H9 (cell line): ENCODE data around the gene RNF186. TPM values are rescaled to one million over a fixed set of nuclear protein-coding genes. Genes with fewer than 3 reads are reported as not detected.
A peak's percentile ranks its signal among the peaks of the same experiment; 100 is the strongest.

Experiments used
- DNase-seq: peaks from one replicate; pipeline ENCODE4 v3.0.0-alpha.2; 2017
- H2AFZ ChIP-seq: one replicate; pipeline ENCODE4 v1.6.1; 2013; ENCODE audit warnings: mild to moderate bottlenecking, low read length, control low read depth, moderate library complexity
- H2AK5ac ChIP-seq: 2 replicates; pipeline ENCODE4 v1.6.1; 2013; ENCODE audit warnings: low read length, control low read depth, mixed read lengths; ENCODE audit not compliant: insufficient read length
- H2BK120ac ChIP-seq: one replicate; pipeline ENCODE4 v1.6.1; 2013; ENCODE audit warnings: low read depth, mild to moderate bottlenecking, low read length, control low read depth, inconsistent platforms; ENCODE audit not compliant: poor library complexity, severe bottlenecking
- H2BK12ac ChIP-seq: 2 replicates; pipeline ENCODE4 v1.6.1; 2013; ENCODE audit warnings: low read length, control low read depth, mixed read lengths, low read depth; ENCODE audit not compliant: insufficient read length
- H2BK15ac ChIP-seq: 2 replicates; pipeline ENCODE4 v1.6.1; 2013; ENCODE audit warnings: low read depth, low read length, control low read depth
- H2BK20ac ChIP-seq: one replicate; pipeline ENCODE4 v1.6.1; 2013; ENCODE audit warnings: low read depth, mild to moderate bottlenecking, low read length, control low read depth, inconsistent platforms; ENCODE audit not compliant: poor library complexity, severe bottlenecking
- H2BK5ac ChIP-seq: 2 replicates; pipeline ENCODE4 v1.6.1; 2013; ENCODE audit warnings: low read length, control low read depth, mixed read lengths; ENCODE audit not compliant: insufficient read length
- H3K14ac ChIP-seq: 2 replicates; pipeline ENCODE4 v1.6.1; 2013; ENCODE audit warnings: low read length, control low read depth; ENCODE audit not compliant: insufficient read depth
- H3K18ac ChIP-seq: 2 replicates; pipeline ENCODE4 v1.6.1; 2013; ENCODE audit warnings: low read depth, mild to moderate bottlenecking, mixed read lengths, low read length, control low read depth; ENCODE audit not compliant: insufficient read length
- H3K23ac ChIP-seq: 2 replicates; pipeline ENCODE4 v1.6.1; 2013; ENCODE audit warnings: low read length, control low read depth, mixed read lengths, low read depth; ENCODE audit not compliant: insufficient read length
- H3K23me2 ChIP-seq: 2 replicates; pipeline ENCODE4 v1.6.1; 2013; ENCODE audit warnings: low read depth, mild to moderate bottlenecking, mixed read lengths, low read length, control low read depth; ENCODE audit not compliant: insufficient read length, poor library complexity, severe bottlenecking
- H3K27ac ChIP-seq: 2 replicates; pipeline ENCODE4 v1.5.1; 2013; ENCODE audit warnings: low read length, control low read depth, mixed read lengths, low read depth; ENCODE audit not compliant: insufficient read length
- H3K27me3 ChIP-seq: 2 replicates; pipeline ENCODE4 v1.6.1; 2013; ENCODE audit warnings: low read length, control low read depth, inconsistent platforms; ENCODE audit not compliant: insufficient read depth
- H3K4ac ChIP-seq: 2 replicates; pipeline ENCODE4 v1.6.1; 2013; ENCODE audit warnings: low read depth, mild to moderate bottlenecking, control low read depth, inconsistent platforms, low read length, moderate library complexity
- H3K4me1 ChIP-seq: 2 replicates; pipeline ENCODE4 v1.6.1; 2013; ENCODE audit warnings: low read length, control low read depth, inconsistent platforms; ENCODE audit not compliant: insufficient read depth
- H3K4me2 ChIP-seq: 2 replicates; pipeline ENCODE4 v1.6.1; 2013; ENCODE audit warnings: low read length, control low read depth, mixed read lengths; ENCODE audit not compliant: insufficient read length, insufficient read depth
- H3K56ac ChIP-seq: 2 replicates; pipeline ENCODE4 v1.6.1; 2013; ENCODE audit warnings: low read depth, mild to moderate bottlenecking, mixed read lengths, low read length, control low read depth; ENCODE audit not compliant: insufficient read length
- H3K79me1 ChIP-seq: 2 replicates; pipeline ENCODE4 v1.6.1; 2013; ENCODE audit warnings: low read depth, mild to moderate bottlenecking, moderate library complexity, low read length, control low read depth, inconsistent platforms; ENCODE audit not compliant: insufficient read depth, poor library complexity, severe bottlenecking
- H3K79me2 ChIP-seq: 2 replicates; pipeline ENCODE4 v1.6.1; 2013; ENCODE audit warnings: low read length, control low read depth, inconsistent platforms; ENCODE audit not compliant: insufficient read depth
- H3K9ac ChIP-seq: 2 replicates; pipeline ENCODE4 v1.6.1; 2013; ENCODE audit warnings: low read length, control low read depth, mixed read lengths; ENCODE audit not compliant: insufficient read length; ENCODE audit errors: extremely low read depth
- H3K9me3 ChIP-seq: one replicate; pipeline ENCODE4 v1.6.1; 2013; ENCODE audit warnings: low read depth, low read length, inconsistent platforms; ENCODE audit not compliant: control insufficient read depth
- H3T11ph ChIP-seq: one replicate; pipeline ENCODE4 v1.6.1; 2013; ENCODE audit warnings: mild to moderate bottlenecking, low read length, control low read depth, inconsistent platforms
- H4K20me1 ChIP-seq: one replicate; pipeline ENCODE4 v1.6.1; 2013; ENCODE audit not compliant: control insufficient read depth, insufficient read length, insufficient read depth
- H4K5ac ChIP-seq: 2 replicates; pipeline ENCODE4 v1.6.1; 2013; ENCODE audit warnings: low read depth, mild to moderate bottlenecking, mixed read lengths, low read length, control low read depth; ENCODE audit not compliant: insufficient read length
- H4K8ac ChIP-seq: replicated peaks from 2 replicates; pipeline ENCODE4 v1.6.1; 2013; ENCODE audit warnings: low read length, control low read depth, mixed read lengths, low read depth; ENCODE audit not compliant: insufficient read length
- H4K91ac ChIP-seq: 2 replicates; pipeline ENCODE4 v1.6.1; 2013; ENCODE audit warnings: low read depth, mild to moderate bottlenecking, moderate library complexity, mixed read lengths, low read length, control low read depth; ENCODE audit not compliant: insufficient read length
- H3K27ac Mint-ChIP-seq, 3 experiments: 2 replicates in 2 of 3; 3 replicates in 1 of 3; pipeline ENCODE4 v1.8.0; 2020 to 2021; ENCODE audit warnings: mixed read lengths in 3 of 3, mild to moderate bottlenecking in 1 of 3, moderate library complexity in 1 of 3
- H3K27me3 Mint-ChIP-seq: 2 replicates; pipeline ENCODE4 v1.8.0; 2021; ENCODE audit warnings: low read depth, mild to moderate bottlenecking, moderate library complexity, mixed read lengths
- H3K36me3 Mint-ChIP-seq, 3 experiments: 2 replicates in 2 of 3; 3 replicates in 1 of 3; pipeline ENCODE4 v1.8.0; 2020 to 2021; ENCODE audit warnings: low read depth in 3 of 3, mixed read lengths in 3 of 3; ENCODE audit not compliant: insufficient read depth in 1 of 3
- H3K4me1 Mint-ChIP-seq, 2 experiments: 2 replicates each; pipeline ENCODE4 v1.8.0; 2020; ENCODE audit warnings: mixed read lengths in 2 of 2
- H3K4me3 Mint-ChIP-seq, 2 experiments: 2 replicates in 1 of 2; 3 replicates in 1 of 2; pipeline ENCODE4 v1.8.0; 2020 to 2021; ENCODE audit warnings: mild to moderate bottlenecking in 2 of 2, mixed read lengths in 2 of 2, moderate library complexity in 1 of 2
- H3K9me3 Mint-ChIP-seq, 2 experiments: 2 replicates in 1 of 2; 3 replicates in 1 of 2; pipeline ENCODE4 v1.8.0; 2020; ENCODE audit warnings: mild to moderate bottlenecking in 2 of 2, mixed read lengths in 2 of 2, moderate library complexity in 1 of 2
- WGBS: extraction: QIAGEN DNeasy Blood & Tissue Kit; methylation state at CpG from one replicate; pipeline ENCODE4 v1.1.7; 2013; ENCODE audit warnings: missing lambda C conversion rate, low lambda C conversion rate, mixed read lengths; ENCODE audit not compliant: insufficient read length; ENCODE audit errors: extremely low coverage; 5-methylcytosine and 5-hydroxymethylcytosine counted together
- total RNA-seq: library from RNA; stranded (reverse); gene quantifications from 2 replicates; pipeline ENCODE4 v1.2.1, GENCODE V29; 2021
- TF ChIP-seq, protein P1 (sequence below): fragments of 200-600 bp; sonication (generic); conservative IDR thresholded peaks from 3 replicates; pipeline ENCODE4 v1.8.0; 2021; ENCODE audit warnings: antibody characterized with exemption, mild to moderate bottlenecking

RNF186 gene
- total RNA-seq, 1 experiment from 2014 or later, result not detected

DNA sequence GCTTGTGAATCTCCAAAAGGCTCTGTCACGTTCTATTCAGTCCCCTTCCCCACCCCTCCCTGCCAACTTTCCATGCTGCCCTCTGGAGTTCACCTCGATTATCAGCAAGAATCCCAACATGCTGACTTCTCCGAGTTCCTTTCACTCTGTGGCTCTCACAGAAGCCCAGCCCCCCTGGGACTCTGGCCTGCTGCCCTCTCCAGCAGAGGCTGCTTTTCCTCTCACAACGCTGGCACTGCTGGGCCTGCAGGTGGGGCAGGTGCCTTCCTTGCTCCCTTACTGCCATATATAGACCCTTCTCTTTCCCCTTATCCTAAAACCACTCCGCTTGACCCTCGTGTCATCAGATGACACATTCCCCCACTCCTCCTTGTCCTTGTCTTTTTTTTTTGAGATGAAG lies 10.2 kb upstream of the RNF186 start:
- no peak overlapping the region for H2BK5ac ChIP-seq
- WGBS, result no CpG with 5 or more reads among the region's 6 CpGs
- no peaks in the 10 kb centered on the region for H3K79me1 ChIP-seq
- H3K56ac ChIP-seq, result no peak overlapping the region
- no peak overlapping the region for H2BK12ac ChIP-seq
- H3K23me2 ChIP-seq, result no peaks in the 10 kb centered on the region
- no peak overlapping the region for H2AK5ac ChIP-seq
- H3K9ac ChIP-seq, result no peak overlapping the region
- H3K4ac ChIP-seq, result no peak overlapping the region
- Mint-ChIP-seq H3K27ac (no peak overlapping the region), H3K27me3 (peaks cover 3% of the 10 kb centered on the region), H3K4me1 (peaks cover 12 to 15% of the 10 kb centered on the region in 2 experiments), H3K4me3 (no peak overlapping the region), H3K9me3 (peaks cover 0 to 3% of the 10 kb centered on the region in 2 experiments; a peak in 1 of 5 replicates), H3K36me3 (no peaks in the 10 kb centered on the region; a peak in 1 of 7 replicates)
- H2BK15ac ChIP-seq, result no peak overlapping the region
- H3K4me2 ChIP-seq, result no peak overlapping the region
- H3K9me3 ChIP-seq, result no peaks in the 10 kb centered on the region
- no peak overlapping the region for H3T11ph ChIP-seq
- H3K23ac ChIP-seq, result no peak overlapping the region
- H2BK20ac ChIP-seq, result no peak overlapping the region
- no peak overlapping the region for H2AFZ ChIP-seq
- H4K5ac ChIP-seq, result no peak overlapping the region
- no peaks in the 10 kb centered on the region for H3K27me3 ChIP-seq
- TF ChIP-seq, protein P1, sequence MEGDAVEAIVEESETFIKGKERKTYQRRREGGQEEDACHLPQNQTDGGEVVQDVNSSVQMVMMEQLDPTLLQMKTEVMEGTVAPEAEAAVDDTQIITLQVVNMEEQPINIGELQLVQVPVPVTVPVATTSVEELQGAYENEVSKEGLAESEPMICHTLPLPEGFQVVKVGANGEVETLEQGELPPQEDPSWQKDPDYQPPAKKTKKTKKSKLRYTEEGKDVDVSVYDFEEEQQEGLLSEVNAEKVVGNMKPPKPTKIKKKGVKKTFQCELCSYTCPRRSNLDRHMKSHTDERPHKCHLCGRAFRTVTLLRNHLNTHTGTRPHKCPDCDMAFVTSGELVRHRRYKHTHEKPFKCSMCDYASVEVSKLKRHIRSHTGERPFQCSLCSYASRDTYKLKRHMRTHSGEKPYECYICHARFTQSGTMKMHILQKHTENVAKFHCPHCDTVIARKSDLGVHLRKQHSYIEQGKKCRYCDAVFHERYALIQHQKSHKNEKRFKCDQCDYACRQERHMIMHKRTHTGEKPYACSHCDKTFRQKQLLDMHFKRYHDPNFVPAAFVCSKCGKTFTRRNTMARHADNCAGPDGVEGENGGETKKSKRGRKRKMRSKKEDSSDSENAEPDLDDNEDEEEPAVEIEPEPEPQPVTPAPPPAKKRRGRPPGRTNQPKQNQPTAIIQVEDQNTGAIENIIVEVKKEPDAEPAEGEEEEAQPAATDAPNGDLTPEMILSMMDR, result peak; percentile 45
- H3K4me1 ChIP-seq, result no peaks in the 10 kb centered on the region; the same call in 1 of the 2 replicates
- no peak overlapping the region for H3K14ac ChIP-seq
- no peak overlapping the region for H3K27ac ChIP-seq
- H4K20me1 ChIP-seq, result no peaks in the 10 kb centered on the region
- H2BK120ac ChIP-seq, result no peak overlapping the region
- H3K18ac ChIP-seq, result no peak overlapping the region
- H4K8ac ChIP-seq, result no peak overlapping the region
- no peak overlapping the region for H4K91ac ChIP-seq
- peak; percentile 87 for DNase-seq
- H3K79me2 ChIP-seq, result no peaks in the 10 kb centered on the region
